Globus pallidus (tissue), 1 donor: ENCODE measurements around the gene GGCX.
"Not testable (repeated sequence)": the region's sequence is repeated elsewhere in the genome, so short reads cannot be mapped to it uniquely, and the experiment has no call there.

Source experiments
- DNase-seq: peaks from one replicate; pipeline ENCODE4 v3.0.0-alpha.2; 2015; ENCODE audit warnings: low spot score

Gene GGCX

DNA sequence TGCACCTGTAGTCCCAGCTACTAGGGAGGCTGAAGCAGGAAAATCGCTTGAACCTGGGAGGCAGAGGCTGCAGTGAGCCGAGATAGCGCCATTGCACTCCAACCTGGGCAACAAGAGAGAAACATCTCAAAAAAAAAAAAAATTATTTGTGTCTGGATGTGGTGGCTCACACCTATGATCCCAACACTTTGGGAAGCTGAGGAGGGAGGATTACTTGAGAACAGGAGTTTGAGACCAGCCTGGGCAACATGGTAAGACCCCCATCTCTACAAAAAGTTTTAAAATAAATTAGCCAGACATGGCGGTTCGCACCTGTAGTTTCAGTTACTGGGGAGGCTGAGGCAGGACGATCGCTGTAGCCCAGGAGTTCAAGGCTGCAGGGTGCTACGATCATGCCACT lies 14.4 kb upstream of the GGCX start:
- DNase-seq: no peak

DNA sequence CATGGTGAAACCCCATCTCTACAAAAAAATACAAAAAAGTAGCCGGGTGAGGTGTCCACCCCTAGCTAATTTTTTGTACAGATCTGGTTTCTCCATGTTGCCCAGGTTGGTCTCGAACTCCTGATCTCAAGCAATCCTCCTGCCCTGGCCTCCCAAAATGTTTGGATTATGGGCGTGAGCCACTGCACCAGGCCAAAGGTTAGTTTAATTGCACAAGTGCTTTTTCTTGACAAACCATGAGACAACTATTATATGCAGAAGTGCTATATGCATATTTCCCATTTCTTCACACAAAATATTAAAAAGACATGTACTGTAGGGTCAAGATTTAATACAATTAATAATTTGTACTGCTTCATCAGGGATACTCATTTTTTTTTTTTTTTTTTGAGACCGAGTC lies 5.0 kb upstream of the GGCX start:
- no peak for DNase-seq

DNA sequence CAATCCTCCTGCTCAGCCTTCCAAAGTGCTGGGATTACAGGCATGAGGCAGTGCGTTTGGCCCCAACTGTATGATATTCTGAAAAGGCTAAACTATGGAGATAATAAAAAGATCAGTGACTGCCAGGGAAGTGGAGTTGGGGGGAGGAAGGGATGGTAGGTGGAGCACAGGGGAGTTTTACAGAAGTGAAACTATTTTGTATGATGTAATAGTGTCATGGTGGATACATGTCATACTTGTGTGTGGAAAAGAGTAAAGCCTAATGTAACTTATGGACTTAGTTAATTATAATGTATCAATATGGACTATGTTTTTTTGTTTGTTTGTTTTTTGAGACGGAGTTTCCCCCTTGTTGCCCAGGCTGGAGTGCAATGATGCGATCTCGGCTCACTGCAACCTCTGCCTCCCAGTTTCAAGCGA lies 2.9 kb upstream of the GGCX start:
- DNase-seq: no peak

DNA sequence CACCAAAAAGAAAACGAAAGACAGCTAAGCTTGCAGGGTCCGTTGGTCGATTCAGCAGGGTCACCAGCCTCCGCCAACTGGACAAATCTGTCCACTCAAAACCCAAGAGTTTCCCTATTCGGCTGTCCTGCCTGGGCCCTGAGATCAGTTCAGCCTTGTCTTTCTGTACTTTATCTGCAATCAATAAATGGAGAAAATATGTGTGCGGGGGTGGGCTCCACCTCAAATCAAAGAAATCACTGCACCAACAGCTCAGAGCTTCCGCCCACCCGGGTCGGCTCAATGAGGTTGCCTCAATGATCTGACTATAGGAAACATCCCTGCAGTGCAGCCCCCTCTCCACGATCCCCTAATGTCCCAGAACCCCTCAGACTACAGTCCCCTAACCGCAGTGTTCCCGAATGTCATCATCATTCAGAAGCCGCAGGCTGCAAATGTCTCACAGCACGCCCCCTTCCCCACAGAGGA lies 447 bp downstream of the GGCX start:
- no peak for DNase-seq

DNA sequence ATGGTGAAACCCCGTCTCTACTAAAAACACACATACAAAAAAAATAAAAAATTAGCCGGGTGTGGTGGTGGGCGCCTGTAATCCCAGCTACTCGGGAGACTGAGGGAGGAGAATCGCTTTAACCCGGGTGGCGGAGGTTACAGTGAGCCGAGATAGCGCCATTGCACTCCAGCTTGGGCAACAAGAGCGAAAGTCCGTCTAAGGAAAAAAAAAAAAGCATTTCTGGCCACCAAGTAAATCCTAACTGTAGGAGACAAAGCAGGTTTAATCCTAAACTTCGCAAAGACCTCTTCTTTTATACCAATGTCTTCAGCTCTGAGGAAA lies 928 bp downstream of the GGCX start:
- DNase-seq: not testable (repeated sequence)

DNA sequence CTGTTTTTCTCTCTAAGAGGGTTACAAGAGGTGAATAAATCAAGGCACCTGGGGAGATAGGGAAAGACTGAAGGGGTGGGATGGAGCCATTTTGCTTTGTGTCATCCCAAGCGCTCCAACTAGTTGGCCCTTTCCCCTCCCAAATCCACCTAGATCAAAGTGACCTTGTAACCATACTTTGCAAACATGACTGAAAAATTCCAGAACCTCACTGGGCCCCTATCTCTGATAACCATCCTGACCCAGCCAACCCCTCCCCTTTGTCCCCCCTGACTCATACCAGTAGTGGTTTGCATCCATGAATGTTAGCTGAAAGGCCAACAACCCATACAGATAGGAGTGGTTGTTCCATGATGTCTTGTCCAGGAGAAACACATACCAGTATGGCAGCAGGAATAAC lies 3.1 kb downstream of the GGCX start:
- DNase-seq: no peak

DNA sequence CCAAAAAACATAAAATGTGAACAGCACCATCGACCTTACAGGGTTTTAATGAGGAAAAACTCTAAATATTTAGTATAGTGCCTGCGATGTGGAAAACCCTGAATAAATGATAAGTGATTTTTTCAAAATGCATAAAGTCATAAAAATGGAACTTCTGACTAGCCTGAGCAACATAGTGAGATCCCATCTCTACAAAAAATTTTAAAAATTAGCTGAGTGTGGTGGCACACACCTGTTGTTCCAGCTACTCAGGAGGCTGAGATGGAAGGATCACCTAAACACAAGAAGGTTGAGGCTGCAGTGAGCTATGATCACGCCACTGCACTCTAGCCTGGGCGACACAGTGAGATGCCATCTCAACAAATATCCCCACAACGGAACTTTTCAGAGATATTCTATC lies 4.2 kb downstream of the GGCX start:
- DNase-seq: no peak

DNA sequence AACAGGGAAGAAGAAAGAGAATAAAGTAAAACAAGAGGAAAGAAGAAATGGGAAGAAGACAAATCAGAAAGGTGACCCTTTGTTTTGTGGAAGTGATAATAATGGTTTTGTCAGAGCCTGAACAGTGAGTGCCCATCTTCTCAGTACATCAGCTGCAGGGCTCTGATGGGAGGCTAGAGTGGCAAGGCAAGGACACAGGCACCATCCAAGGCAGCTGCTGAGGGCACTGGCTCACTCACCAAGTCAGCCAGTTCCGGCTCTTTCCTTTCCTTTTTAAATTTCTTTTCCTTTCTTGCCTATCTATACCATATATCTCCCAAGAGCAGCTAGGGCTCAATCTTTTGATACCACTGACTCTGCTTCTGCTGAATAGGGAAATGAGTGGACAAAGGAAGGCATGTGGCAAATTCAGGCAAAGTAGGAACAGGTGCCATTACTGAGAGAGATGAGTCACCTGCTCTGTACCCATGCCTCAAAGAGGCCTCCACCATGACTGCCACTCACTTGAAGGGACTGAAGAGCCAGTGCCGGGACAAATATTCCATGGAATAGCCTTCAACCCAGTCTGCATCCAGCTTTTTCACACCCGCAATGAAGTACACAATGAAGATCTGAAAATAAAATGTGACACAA lies 6.2 kb downstream of the GGCX start:
- DNase-seq: no peak

DNA sequence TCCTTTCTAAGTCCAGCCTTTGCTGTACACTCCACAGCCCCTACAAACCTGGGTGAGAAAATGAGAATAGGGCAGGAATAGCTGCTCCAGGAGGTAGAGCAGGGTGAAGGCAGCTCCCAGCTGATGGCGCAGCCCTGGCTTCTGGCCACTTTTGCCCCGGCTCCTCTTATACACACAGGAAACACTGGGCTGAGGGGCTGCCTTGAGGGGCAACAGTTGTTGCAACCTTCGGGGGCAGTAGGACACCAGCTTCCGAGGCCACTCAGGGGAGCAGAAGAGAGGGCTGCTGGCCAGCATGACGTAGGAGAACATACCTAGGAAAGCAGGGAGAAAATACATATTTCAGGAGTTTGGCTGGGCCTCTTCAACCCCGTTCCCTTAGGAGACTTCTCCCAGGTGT lies 8.1 kb downstream of the GGCX start:
- no peak for DNase-seq

DNA sequence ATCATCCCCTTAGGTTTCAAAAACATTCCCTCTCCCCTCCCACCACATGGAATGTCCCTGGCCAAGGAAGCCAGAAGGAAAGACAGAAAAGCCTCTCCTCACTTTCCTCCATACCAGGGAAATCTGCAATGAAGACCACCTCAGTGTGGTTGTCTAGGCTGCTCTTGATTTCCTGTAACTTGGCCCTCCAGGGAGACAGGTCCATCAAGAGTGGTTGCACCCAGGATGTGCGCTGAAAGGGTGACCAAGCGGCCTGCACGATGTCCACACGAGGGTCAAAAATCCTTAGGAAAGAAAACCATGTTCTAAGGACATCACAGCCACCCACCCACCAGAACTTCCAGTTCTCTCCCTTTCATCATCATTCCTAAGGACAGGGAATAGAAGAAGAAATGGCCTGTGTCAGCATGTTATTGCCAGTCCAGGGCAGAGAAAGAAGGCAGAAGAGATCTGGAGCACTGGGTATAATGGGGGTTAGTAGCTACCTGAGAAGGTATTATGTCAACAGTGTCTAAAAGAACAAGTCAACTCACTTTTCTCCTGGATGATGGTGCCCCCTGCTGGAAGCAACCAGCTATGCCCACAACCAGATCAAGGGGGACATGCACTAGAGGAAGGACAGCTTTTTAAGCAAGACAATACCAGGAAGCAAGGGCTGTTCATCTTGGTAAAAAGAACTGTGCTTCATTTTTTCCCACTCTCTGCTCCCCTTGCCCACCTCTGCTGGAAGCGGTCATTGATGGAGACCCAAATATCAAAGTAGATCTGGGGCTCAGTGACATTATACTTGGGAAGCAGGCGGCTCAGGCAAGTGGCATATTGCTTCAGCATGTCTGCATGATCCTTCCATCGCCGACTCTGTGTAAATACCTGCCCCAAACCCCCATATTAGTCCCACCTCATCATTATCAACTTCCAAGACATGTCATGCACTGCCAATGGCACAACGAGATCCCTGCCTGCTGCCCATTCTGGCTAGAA lies 9.3 kb downstream of the GGCX start:
- peak; percentile 81 for DNase-seq

DNA sequence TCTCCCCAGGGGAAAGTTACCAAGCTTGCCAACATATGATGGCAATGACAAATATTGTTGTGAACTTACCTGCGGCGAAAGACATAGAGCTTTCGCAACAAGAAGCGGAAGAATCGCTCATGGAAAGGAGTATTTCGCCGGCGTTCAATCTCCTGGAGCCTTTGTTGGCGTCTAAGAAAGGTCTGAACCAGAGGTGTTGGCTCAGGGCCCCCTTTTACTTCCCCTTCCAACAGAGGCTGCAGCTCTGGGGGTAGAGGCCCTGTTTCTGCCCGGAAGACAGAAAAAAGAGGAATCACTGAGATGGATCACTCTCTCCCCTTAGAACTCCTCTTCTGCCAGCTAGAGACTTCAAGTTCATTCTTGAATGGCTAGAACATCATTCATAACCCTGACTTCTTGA lies 10.8 kb downstream of the GGCX start:
- DNase-seq: no peak

DNA sequence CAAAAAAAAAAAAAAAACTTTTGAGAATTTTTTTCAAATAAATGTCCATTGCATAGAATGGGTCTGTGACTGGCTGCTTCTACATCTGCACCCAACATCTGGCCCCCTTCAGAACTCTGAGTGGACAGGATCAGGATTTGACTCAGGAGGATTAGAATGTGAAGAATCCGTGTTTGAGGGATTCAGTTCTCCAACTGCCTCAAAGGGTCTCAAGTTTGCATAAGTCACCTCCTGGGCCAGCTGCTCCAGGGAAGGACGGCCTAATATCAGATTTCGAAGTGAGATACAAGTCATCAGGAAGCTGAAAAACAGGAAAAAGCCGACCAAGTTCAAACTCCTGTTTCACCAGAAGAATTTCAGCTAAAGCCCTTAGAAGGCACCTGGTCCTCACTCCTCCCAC lies 11.5 kb downstream of the GGCX start:
- DNase-seq: no peak

DNA sequence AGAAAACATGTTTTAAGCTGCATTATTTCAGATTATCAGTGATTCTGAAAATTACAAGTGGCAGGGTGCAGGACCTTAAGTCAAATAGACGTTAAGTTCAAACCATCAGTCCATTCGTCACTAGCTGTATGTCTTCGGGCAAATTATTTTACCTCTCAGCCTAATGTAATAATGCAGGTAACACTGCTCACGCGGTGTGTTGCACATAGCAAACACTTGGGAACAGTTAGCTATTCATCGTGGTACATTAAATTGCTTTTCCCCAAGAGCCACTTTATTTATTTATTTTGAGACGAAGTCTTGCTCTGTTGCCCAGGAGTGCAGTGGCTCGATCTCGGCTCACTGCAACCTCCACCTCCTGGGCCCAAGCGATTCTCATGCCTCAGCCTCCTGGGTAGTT lies 12.2 kb downstream of the GGCX start:
- no peak for DNase-seq

DNA sequence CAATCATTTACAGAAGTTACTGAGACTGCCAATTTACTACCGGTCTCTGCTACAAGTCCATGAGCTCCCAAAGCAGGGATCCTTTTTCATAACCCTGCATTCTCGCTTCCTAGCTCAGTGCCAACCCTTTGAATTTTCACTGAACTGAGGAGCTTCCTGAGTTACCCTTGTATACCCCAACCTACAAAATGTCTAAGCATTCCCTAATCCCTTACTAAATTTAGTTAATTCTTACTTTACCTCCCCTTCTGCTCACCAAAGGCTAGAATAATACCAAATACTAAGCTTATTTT lies 12.7 kb downstream of the GGCX start:
- no peak for DNase-seq

DNA sequence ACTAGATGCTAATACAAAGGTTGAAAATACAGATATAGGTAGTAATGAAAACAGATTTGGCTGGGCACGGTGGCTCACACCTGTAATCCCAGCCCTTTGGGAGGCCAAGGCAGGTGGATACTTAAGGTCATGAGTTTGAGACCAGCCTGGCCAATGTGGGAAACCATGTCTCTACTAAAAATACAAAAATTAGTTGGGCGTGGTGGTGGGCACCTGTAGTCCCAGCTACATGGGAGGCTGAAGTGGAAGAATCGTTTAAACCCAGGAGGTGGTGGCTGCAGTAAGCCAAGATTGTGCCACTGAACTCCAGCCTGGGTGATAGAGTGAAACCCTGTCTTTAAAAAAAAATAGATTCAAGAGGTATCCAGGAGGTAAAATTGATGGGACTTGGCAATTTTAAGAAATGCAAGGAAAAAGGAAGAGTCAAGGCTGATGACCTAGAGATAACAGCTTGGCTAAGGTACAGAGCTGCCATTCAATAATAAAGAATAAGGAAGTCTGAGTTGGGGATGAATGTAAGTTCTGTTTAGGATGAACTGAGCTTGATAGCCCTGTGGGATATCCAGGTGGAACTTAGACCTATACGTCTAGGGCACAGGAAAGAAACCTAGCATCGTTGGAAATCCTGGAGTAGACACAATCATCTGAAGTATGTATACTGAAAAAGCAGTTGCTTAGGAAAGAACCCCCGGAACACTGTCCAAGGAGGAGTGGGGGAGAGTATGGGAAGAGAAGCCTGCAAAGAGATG lies 13.3 kb downstream of the GGCX start:
- no peak for DNase-seq

DNA sequence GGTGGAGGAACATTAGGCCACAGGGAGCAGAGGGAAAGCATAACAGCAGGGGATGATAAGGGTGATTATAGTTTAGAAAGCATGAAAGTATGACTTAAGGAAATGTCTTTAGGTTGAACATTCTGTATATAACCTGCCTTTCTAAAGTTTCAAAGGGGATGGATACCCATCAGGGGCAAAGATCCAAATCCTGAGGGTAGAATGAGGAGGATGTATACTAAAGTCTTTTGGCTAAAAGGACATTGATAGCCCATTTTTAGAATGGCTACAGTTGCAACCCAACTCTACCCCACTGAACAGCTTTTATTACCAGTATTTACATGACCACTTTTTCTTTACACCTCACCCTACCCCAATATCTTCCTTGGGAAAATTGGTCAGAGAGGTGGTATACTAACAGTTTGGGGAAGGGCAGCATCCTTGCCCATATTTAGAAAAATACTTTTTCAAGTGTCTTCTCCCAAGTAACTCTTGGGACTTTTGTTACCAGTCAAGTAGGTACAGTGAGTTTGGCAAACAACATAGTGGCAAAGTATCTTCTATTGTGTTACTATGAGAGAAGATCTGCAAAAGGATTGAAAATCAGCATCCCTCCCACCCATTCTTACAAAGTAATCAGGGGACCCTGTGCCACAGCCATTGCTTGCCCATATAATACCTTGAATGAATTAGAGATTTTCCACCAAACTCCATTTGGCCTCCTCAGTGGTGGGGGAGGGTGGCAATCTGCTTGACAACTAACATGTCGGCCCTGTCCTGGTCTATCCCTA lies 14.0 kb downstream of the GGCX start:
- DNase-seq: no peak

DNA sequence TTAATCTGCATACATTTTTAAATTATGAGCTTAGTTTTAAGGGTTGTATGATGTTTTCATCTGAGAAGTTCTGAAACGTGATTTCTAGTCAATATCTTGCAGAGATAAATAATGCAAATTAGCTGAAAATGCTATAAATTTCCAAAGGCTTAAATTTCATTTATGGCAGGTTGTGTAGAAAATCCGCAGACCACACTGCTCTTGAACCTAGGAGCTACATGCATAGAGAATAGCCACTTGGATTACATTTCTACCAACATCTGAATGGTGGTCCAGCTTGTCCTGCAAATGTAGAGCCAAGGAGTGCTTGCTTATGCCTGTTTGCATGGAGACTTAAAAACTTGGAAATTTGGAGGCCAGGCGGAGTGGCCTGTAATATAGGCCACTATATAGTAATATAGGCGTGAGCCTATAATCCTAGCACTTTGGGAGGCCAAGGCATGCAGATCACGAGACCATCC lies 15.5 kb downstream of the GGCX start:
- DNase-seq: no peak

DNA sequence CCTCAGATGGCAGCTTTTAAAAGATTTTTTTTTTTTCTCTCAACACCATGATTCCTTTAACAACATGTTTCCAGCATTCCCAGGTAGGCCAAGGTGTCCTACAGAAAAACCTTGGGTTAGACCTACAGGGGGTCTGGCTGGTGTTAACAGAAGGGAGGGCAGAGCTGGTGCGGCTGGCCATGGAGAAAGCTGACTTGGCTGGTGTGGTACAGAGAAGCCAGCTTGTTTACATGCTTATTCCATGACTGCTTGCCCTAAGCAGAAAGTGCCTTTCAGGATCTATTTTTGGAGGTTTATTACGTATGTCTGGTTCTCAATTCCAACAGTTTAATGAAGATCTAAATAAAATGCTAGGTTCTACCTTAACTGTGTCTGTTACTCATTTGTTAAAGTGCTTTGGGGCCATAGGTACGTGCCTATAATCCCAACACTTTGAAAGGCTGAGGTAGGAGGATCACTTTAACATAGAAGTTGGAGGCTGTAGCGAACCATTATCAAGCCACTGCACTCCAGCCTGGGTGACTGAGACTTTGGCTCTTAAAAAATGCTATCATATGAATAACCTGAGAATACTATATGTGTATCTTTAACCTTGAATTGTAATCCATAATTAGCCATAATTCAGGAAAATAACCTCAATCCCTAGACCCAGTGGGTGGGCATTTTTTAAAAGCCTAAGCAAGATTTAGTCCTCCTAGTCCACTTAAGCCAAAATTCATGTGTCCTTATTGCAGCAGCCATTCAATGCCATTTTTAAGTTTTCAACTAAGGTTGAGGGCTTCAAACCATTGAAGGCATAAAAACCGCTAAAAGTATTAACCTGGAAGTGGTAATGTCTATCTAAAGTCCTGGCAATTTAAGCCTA lies 16.1 kb downstream of the GGCX start:
- not testable (repeated sequence) for DNase-seq

DNA sequence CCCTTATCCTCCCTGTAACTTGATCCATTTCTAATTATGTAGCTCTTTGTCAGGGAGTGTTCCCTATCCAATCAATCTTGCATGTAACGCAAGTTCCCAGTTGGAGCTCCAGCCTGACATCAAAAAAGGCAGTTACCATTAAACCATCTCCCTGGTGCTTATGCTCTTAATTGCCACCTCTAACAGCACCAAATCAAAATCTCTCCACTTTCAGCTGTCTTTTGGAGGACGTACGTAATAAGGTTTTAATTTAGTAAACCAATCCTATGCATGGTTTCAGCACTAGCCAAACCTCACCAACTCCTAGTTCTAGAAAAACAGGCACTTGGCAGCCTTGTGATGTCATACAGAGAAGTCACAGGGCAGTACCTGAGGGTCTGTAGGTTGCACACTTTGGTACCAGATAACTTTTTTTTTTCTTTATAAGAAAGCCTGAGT lies 17.0 kb downstream of the GGCX start:
- DNase-seq: not testable (repeated sequence)

DNA sequence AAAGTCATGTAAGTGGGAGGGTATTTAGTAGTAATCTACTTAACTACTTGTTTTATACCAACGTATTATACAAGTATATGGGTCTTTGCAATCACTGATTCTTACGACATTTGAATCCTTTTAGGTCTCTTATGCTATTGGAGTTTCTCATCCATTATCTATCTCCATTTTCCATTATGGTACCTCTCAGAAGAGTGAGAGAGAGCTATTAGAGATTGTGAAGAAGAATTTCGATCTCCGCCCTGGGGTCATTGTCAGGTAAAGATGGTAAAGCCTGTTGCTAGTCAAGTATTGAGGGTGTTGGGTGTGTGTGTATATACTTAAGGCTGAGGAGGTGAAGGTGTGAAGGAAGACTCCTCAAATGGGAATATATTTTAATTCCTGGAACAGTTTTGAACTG lies 18.5 kb downstream of the GGCX start:
- no peak for DNase-seq
